Measurements from ENCODE around the gene BAD.

The BAD gene

DNA sequence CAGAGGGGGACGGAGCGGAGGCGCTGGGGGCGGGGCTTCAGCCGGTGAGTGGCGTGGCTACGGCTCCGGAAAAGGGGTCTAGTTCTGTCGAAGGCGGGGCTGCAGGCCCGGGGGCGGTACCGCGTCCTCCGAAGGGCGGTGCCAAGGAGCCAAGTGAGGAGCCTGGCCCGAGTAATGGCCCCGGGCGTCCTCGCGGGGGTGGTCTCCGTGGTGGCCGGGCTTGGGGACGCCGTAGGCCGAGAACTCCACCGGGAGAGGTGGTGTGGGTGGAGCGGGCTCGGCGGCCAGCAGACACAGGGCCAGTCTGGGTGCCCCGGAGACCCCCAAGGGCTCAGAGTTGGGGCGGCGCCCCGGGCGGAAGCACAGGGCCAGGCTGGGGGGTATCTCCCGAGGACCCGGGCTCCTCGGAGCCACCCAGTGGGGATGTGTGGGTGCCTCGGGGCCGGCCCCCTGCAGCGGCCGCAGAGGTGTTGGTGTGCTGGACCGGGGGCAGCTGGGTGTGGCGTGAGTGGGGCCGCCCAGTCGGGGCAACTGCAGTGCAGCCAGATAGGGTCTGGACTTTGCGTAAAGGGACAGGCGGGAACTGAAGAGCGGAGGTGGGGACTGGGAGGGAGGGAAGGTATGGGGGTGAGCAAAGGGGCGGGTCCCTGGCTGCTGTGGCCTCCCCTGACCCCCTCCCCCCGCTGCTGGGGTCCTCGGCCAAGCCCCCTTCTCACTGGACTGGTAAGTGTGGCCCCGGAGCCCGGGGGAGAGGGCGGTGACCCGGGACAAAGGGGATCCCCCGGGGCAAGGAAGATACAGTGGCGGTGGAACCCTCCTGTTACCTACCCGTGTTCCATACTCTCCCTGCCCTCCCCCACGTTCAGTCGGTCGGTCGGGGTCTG is 42.7 kb downstream of the BAD start:
- DNase-seq = peak; percentile 82

- DNase-seq = no peak
Measured at GRCh38 chr11:64241241-64241490, 43.3 kb downstream of the BAD start.

DNA sequence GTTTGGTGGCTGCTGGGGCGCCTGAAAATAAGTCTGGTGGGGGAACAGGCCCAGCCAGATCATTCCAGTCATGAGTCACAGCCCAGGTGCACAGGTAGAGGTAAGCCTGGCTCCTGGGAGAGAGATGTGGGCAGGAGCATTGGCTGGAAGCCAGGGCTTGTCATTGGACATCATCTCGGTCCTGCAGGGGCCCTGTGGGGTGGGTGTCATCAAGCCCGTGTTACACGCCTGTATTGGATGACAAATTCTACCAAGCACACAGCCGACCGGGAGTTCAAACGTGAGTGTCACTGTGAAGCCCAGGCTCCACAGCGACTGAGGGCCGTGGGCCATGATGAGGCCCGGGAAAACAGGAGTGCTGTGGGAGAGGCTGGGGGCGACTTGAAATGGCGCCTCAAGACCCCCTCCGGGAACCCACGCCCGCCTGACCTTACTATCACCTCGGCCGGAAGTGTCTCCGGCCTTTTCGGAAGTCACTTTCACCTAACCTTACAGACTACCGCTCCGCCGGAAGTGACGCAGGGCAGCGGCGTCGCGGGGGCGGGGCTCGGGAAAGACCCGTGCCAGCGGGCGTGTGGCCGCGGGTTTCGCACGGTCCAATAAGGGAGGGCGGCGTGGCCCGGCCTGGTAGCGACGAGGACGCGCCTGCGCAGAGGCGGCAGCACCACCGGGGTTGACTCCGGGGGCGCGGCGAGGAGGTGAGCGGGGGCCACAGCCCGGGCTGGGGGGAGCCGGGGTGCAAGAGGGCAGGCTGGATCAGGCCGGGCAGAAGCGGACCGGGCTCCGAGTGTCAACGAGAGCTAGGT is 43.8 kb downstream of the BAD start, which contains the start of gene FKBP2:
Gene FKBP2, plus strand, starts transcription at position 661 of the 806 bp plus-strand sequence. CDS start 1,293 bp downstream, outside the sequence.
- DNase-seq = peak; percentile 67

DNA sequence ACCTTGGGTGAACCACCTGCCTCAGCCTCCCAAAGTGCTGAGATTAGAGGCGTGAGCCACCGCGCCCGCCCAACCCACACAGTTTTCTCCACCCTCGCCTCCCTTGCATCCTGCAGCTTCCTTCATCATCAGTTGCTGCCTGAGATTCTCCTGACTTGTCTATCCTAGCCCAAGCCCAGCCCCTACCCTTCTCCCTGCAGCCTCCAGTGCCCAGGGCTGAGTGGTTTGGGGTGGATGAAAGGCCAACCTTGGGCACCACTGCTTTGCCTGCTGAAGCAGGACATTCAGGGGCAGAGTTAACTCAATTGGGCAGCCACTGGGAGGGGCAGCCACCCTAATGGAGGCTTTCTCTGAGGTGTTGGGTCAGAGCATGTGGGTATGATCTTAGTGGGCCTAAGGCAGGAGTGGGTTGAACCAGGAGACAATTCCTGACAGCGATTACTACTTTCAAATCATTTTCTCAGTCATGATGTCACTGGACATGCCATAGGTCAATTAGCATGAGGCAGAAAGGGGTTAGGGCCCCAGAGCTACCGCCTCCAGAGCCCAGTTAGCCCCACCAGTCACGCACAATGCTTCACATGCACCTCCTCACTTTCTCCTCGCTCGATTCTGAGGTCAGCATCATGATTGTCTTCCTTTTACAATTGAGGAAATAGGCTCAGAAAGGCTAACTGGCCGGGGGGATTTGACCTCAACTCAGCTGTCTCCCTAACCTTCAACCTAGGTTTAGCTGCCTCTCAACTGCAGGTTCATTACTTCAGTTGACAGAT is 44.6 kb downstream of the BAD start:
- DNase-seq = no peak

DNA sequence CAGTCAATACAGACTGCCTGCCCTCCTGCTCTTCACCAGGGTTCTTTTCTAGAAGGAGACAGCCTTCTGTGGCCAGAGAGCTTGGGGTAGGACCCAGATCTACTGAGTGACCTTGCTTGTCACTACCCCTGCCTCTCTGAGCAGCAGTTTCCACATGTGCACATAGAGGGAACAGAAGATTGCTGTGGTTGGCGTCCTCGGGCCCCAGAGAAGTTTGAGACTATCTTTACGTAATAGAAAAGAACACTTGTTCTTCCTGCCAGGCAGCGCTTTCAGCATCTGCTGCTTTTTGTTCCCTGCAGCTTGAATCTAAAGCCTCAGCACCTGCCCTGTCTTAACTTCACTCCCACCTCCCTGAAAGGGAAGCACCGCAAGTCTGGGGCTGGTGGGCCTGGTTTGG is 45.5 kb downstream of the BAD start:
- no peak for DNase-seq

- DNase-seq = no peak
Measured at GRCh38 chr11:64238076-64238475, 46.4 kb downstream of the BAD start.

- DNase-seq = no peak
Measured at GRCh38 chr11:64237484-64237951, 46.9 kb downstream of the BAD start.

DNA sequence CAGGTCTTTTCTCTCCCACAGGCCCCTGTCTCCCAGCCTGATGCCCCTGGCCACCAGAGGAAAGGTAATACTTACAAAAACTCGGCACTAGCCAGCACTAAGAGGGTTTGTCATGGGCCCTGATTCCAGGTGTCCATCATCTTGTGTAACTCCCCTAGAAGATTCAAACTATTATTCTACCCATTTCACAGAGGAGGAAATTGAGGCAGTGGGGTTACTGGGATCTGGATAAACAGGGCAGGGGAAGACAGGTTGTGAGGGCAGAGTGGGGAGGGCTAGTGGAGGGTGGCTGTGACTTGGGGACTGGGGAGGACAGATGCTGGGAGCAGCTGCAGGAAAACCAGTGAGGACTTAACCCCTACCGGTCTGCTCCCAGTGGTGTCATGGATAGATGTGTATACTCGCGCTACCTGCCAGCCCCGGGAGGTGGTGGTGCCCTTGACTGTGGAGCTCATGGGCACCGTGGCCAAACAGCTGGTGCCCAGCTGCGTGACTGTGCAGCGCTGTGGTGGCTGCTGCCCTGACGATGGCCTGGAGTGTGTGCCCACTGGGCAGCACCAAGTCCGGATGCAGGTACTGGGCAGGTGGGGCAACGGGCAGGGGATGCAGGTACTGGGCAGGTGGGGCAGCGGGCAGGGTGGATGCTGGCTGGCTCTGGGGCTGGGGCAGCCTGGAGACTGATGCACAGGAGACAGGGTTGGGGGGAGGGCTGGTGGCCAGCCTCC is 48.9 kb downstream of the BAD start:
- DNase-seq = no peak

- DNase-seq = no peak
Measured at GRCh38 chr11:64234647-64235379, 49.7 kb downstream of the BAD start.

GRCh38 chr11:64233913-64234586 is 50.4 kb downstream of the BAD start, which contains the start of gene VEGFB:
Gene VEGFB, plus strand, starts transcription at chr11:64234584. Its CDS starts 250 bp downstream, at chr11:64234834.
- DNase-seq = no peak

DNA sequence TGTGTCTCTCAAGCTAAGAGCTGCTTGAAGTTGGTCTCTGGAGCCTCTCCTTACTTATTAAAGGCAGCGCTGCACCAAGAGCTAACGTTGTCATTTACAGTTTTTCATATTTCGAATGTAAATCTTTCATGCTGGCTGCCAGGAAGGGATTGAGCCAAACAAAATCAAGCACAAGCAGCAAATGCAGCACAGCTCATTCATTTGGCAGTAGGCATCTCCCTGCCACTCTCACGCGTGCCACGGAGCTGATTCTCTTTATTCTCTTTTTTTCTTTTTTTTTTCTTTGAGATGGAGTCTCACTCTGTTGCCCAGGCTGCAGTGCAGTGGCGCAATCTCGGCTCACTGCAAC is 51.5 kb downstream of the BAD start:
- DNase-seq = no peak

DNA sequence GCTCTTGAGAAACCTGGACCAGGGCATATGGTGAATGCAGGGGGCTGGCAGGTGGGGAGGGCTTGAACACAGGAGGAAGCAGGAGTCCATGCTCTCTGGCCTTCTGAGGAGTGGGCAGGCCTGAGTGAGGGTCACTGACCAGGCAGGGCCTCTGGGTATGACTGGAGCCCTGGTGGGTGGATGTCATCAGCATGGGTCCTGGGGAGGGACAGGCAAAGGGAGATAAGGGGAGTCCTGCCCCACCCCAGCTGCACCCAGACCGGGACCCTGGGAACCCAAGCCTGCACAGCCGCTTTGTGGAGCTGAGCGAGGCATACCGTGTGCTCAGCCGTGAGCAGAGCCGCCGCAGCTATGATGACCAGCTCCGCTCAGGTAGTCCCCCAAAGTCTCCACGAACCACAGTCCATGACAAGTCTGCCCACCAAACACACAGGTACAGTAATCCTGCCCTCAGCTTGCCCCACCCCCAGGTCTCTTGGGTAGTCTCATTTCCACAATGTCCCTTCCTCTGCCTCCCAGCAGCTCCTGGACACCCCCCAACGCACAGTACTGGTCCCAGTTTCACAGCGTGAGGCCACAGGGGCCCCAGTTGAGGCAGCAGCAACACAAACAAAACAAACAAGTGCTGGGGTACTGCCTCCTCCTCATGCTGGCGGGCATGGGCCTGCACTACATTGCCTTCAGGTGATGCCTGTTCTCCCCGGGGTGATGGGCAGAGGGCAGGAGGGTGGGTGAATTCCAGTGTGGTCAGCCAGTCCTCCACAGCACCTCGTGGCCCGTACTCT is 52.1 kb downstream of the BAD start:
- no peak for DNase-seq

GRCh38 chr11:64231546-64231945 is 52.9 kb downstream of the BAD start:
- DNase-seq = no peak

- no peak for DNase-seq
Measured at GRCh38 chr11:64230985-64231365, 53.5 kb downstream of the BAD start.

DNA sequence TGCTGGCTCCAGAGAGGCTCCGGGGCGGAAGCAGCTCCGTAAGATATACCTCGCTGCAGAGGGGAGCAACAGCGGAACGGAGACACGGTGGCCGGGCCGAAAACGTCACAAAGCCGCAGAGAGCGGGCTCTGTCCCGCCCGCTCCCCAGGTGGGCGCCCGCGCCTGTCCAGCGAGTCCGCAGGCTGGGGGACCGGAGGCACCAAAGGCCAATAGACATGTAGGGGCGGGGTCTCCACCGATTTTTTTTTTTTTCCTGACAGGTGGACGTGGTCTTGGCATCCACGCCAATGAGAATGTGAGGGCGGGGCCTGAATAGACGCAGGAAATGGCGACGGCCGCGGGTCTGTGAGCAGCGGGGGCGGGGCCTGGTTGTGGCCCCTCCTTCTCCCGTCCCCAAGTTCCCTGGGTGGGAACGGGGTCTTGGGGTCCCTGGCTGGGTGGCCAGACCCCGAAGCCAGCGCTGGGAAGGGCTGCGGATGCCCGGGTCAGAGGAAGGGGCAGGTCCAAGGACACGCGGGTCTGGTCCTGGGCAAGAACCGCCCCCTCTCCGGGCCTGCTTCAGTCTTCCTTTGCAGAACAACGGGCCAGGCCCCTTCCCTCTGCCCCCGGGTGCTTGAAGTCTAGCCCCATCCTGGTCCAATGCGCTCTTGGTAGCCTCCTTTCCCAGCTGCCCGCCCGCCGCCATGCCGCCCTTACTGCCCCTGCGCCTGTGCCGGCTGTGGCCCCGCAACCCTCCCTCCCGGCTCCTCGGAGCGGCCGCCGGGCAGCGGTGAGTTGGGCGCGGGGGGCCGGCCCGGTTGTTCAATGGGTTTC is 54.1 kb downstream of the BAD start, which contains the start of gene DNAJC4:
Gene DNAJC4, plus strand, starts transcription at position 378 of the 814 bp plus-strand sequence. Its CDS starts 307 bp downstream, at position 685.
- peak; percentile 64 for DNase-seq

- DNase-seq = no peak
Measured at GRCh38 chr11:64229744-64230170, 54.7 kb downstream of the BAD start.

- DNase-seq = no peak
Measured at GRCh38 chr11:64229090-64229743, 55.2 kb downstream of the BAD start.

- DNase-seq = no peak
Measured at GRCh38 chr11:64227405-64227956, 57.0 kb downstream of the BAD start.
